Right ventricle myocardium superior (tissue), 1 donor: ENCODE data around the gene PDLIM7. TPM values are rescaled to one million over a fixed set of nuclear protein-coding genes. Genes with fewer than 3 reads are reported as not detected.

Experiments used
- ATAC-seq: fragments of 200-7000 bp; cut with Tn5 transposase; one replicate; pipeline ENCODE4 v1.9.1; 2020; ENCODE audit warnings: mild to moderate bottlenecking; ENCODE audit not compliant: poor library complexity
- DNase-seq: peaks from one replicate; pipeline ENCODE4 v3.0.0-alpha.2; 2020
- intact Hi-C: fragments of 100-400 bp; cut with DNase I; formaldehyde crosslinking; loops from one replicate; pipeline ENCODE4 v1.11.2; 2022
- total RNA-seq: library from RNA; stranded (reverse); fragmentation: NEBNext Ultra II Directional; extraction: Animal tissue kit (Norgen Biotek cat#: 25700); gene quantifications from one replicate; pipeline ENCODE4 v1.2.1, GENCODE V29; 2021
- donor health status: DM: no; HTN: yes; CAD: no; lungs with severe emphysema.

The PDLIM7 gene
- total RNA-seq, 1 donor from 2014 or later, result 37.0 TPM

DNA sequence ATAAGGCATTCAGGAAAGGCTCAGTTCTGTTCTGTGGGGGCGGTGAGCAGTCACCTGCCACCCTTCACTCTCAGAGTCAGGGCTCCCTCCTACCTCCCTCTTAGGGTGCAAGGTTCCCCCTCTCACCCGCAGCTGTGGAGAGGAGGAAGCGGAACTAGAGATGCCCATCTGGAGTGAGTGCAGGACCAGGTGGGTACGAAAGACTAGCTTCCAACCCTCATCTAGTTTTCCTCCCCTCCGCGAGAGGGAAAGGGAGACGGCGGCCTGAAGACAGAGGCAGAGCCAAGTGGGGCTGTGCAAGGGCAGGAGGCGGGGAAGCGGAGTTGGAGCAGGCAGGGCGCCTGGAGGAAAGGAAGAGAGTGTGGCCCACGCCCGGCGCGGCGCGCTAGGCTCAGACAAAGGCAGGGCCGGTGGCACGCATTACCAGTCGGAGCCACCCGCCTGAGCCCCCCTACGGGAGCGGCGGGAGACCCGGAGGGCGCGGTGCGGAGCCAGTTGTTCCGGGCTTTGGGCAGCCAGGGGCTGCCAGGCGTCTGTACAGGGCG is 43.5 kb downstream of the PDLIM7 start:
- intact Hi-C loops, result loop anchor here (2.0 kb wide), 2 partner anchors 47 to 51 kb away; no protein-coding TSS in a partner anchor
- peak; percentile 69 for DNase-seq
- peak; percentile 6 for ATAC-seq

DNA sequence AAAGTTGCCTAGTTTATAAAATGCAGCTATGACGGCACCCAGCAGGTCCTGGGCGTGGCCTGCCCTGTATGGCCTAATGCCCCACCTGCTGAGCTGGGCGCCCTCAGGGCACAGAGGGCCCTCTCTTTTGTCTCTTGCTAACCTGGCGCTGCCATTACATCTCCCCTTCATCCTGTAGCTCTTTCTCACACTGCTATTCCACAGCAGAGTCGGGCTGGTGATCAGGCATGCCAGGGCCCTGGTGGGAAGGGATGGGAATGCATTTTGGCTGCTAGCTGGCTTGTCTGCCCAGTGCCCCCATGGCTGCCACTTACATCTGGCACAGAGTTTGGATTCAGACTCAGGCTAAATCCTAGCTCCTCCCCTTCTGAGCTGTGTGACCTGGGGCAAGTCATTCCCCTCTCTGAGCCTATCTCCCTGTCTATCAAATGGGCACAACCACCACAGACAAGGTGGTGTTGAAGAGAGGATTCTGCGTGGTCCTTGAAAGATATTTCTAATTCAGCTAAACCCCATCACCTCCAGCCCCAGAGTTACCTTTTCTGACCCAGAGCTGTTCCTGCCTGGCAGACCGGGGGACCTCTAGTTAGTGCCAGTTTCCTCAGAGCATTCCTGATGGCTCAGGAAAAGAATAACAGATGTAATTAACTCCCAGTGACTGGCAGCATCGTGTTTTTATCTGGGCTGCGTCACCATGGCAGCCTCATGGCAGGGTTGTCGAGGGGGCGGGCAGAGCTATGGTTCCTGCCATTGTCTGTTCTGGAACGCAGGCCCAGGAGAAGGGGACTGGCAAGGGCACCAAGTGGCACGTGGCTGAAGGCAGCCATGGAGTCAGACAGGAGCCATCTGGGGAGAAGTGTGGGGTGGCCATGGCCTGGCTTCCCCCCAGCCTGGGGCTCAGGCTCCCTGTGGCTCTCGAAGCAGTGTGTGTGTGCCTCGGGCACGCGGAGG is 44.4 kb downstream of the PDLIM7 start:
- intact Hi-C loops, result no loop called here
- no peak for ATAC-seq
- no peak for DNase-seq

- ATAC-seq, result no peak
- DNase-seq, result no peak
- intact Hi-C loops, result no loop called here
Observed at GRCh38 chr5:177450667-177451424, 46.6 kb downstream of the PDLIM7 start.

- ATAC-seq, result no peak
- DNase-seq, result no peak
- intact Hi-C loops, result no loop called here
Observed at GRCh38 chr5:177449140-177450061, 48.0 kb downstream of the PDLIM7 start.

GRCh38 chr5:177448244-177448950 is 49.0 kb downstream of the PDLIM7 start:
- no peak for ATAC-seq
- intact Hi-C loops, result no loop called here
- DNase-seq, result no peak

DNA sequence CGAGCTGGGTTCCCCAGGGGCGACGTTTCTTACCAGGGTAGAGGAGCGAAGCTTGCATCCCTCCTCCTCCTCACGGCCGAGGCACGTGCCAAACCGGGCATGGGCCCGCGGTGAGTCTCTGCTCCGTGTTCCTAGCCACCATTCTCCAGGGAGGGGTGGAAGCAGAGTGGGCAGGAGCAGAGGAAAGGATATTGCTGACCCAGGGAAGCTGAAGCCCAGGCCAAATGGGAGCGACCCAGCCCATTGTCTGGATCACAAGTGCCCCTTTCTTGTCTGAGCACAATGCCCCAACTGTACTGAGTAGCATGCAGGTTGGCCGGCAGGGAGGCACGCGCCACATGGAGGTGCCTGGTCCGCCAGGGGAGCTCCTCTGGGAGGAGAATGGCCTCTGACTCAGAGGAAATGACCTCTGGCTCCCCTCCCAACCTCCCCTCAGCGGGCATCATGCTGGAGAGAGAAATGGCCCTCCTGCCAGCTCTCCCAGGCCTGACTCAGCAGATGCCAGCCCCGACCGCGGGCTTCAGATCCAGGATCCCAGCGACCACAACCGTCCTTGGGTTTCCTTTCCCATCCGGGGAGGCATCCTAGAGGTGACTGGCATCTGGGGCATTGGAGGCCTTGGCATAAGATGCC is 49.7 kb downstream of the PDLIM7 start:
- DNase-seq (no peak), ATAC-seq (peak; percentile 34)
- intact Hi-C loops, result no loop called here

GRCh38 chr5:177447066-177447610 is 50.3 kb downstream of the PDLIM7 start:
- ATAC-seq (no peak), DNase-seq (no peak)
- intact Hi-C loops, result no loop called here

GRCh38 chr5:177446200-177447065 is 51.0 kb downstream of the PDLIM7 start, which contains the start of gene PRR7:
Gene PRR7, plus strand, starts transcription at chr5:177446814. Its CDS starts 8,254 bp downstream, at chr5:177455068.
- DNase-seq (peak; percentile 79), ATAC-seq (peak; percentile 69)
- intact Hi-C loops, result no loop called here

DNA sequence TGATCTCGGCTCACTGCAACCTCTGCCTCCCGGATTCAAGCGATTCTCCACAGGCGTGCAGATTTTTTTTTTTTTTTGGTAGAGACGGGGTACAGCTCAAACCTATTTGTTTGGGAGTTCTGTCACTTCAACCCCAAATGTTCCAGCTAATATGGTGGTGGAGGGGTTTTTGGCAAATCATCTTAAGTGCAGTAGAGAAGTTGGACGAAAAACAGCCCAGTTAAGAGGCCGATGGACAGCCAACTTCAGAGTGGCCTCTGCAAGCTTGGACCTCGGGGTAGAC is 51.5 kb downstream of the PDLIM7 start:
- intact Hi-C loops, result no loop called here
- DNase-seq (no peak), ATAC-seq (no peak)

DNA sequence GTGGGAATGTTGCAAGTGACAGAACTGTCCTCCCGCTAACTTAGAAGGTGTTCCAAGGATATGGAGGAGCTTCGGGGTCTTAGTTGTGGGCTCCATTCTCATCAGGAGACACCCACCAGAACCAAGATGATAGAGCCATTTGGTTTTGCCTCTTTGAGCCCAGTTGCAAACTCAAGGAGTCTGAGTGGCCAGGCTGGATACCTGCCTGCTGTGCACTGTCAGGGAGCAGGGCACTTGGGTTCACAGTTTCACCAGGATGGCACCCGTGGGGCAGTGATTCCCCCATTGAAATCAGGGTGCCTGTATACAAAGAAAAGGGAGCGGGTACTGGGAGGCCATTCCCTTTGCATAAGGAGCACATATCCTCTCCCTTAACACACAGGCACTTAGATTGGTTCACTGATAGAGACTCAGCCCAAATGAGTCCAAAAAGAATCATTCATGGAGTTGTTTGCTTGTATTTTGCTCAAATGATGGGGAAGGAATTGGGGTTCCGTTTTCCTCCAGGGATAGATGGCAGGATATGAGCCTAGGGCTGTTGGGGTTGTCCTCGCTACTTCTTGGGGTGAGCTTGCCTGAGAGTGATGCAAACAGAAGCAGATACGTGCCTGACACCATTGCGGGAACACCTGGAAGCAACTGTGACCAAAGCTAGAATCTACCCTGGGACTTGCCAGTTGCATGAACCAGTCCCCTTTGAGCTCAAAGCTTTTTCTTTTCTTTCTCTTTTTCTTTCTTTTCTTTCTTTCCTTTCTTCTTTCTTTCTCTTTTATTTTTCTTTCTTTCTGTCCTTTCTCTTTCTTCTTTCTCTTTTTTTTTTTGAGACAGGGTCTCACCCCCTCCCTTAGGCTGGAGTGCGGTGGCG is 52.1 kb downstream of the PDLIM7 start:
- DNase-seq (no peak), ATAC-seq (no peak)

GRCh38 chr5:177444106-177445051 is 53.0 kb downstream of the PDLIM7 start:
- ATAC-seq (no peak), DNase-seq (no peak)
- intact Hi-C loops, result no loop called here

More for the DNA sequence above, 52.1 kb downstream of the PDLIM7 start:
- intact Hi-C loops, result no loop called here

DNA sequence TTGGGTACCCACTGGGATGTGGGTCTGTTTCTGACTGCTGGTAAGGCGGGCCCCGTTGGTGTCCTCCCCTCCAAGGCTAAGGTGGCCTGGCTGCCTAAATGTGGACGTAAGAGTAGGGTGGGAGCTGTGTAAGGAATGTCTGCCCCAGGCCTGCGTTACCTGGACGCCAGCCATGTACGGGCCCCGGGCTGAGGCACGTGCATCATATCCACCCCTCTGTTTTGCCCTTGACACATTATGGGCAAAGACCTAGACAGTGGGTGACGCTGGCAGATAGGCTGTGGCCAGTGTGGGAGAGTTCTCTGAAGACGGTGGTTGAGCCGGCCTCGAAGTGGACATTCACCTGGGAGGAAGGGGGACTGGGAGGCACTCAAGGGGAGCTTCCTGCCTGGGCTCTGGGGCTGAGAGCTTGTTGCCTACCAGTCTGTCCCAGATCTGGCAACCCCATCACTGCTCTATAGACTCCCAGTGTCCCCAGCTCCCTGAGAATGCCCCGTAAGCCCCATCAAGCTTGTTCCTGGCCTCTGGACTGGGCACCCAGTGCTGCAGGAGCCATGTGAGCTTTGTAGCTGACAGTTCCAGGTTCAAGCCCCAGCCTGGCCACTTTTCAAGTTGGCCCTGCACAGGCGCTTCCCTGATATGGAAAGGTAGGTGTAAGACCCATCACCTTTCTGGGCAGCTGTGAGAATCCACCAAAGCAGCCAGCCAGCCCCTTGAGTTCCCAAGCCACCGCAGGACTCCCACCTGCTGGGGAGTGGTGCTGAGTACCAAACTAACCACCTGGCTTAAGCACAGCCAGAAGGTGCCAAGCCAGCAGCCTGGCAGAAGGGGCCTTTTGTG is 54.0 kb downstream of the PDLIM7 start:
- DNase-seq, result no peak
- intact Hi-C loops, result no loop called here
- no peak for ATAC-seq

DNA sequence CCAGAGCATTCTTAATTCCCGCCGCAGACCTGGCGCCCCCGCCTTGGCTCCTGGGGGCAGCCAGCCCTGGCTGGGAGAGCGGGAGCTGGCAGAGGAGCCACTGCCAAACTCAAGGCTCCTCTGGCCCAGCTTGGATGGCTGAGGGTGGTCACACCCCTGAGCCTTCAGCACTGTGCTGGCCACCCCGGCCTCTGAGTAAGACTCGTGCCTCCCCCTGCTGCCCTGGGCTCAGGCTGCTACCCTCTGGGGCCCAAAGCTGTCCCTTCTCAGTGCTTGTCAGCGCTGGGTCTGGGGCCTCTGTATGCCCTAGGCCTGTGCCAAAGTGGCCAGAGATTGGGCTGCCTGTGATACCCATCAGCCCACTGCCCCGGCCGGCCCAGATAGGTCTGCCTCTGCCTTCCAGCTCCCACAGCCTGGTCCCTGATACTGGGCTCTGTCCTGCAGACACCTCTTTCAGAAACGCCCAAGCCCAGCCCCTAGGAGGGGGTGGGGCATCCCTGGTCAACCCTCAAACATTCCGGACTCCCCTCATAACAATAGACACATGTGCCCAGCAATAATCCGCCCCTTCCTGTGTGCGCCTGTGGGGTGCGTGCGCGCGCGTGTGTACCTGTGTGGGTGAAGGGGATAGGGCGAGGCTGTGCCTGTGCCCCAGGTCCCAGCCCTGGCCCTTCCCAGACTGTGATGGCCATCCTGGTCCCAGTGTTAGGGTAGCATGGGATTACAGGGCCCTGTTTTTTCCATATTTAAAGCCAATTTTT is 55.2 kb downstream of the PDLIM7 start:
- intact Hi-C loops, result no loop called here
- DNase-seq (no peak), ATAC-seq (no peak)
